Measurements from ENCODE around the gene LMOD3.

Gene LMOD3

GRCh38 chr3:69104586-69104985, 17.8 kb downstream of the LMOD3 start:
- ChIA-PET CTCF (no interaction called here), POLR2A (ENCODE audit: low non-redundant PET) (no interaction called here)
- TF ChIP-seq, protein P1, sequence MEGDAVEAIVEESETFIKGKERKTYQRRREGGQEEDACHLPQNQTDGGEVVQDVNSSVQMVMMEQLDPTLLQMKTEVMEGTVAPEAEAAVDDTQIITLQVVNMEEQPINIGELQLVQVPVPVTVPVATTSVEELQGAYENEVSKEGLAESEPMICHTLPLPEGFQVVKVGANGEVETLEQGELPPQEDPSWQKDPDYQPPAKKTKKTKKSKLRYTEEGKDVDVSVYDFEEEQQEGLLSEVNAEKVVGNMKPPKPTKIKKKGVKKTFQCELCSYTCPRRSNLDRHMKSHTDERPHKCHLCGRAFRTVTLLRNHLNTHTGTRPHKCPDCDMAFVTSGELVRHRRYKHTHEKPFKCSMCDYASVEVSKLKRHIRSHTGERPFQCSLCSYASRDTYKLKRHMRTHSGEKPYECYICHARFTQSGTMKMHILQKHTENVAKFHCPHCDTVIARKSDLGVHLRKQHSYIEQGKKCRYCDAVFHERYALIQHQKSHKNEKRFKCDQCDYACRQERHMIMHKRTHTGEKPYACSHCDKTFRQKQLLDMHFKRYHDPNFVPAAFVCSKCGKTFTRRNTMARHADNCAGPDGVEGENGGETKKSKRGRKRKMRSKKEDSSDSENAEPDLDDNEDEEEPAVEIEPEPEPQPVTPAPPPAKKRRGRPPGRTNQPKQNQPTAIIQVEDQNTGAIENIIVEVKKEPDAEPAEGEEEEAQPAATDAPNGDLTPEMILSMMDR (conservative IDR thresholded peaks at IDR 0.05; ENCODE audit: low read depth): no peak
- no peak overlapping the region for H3K27ac ChIP-seq
- DNase-seq (ENCODE audit: low spot score): no peak

GRCh38 chr3:69103123-69103522, 19.3 kb downstream of the LMOD3 start:
- no peak for DNase-seq (ENCODE audit: low spot score)
- CTCF ChIA-PET: no interaction called here
- POLR2A ChIA-PET (ENCODE audit: low non-redundant PET): no interaction called here
- no peak overlapping the region for H3K27ac ChIP-seq
- TF ChIP-seq, protein P1 (conservative IDR thresholded peaks at IDR 0.05; ENCODE audit: low read depth): no peak

DNA sequence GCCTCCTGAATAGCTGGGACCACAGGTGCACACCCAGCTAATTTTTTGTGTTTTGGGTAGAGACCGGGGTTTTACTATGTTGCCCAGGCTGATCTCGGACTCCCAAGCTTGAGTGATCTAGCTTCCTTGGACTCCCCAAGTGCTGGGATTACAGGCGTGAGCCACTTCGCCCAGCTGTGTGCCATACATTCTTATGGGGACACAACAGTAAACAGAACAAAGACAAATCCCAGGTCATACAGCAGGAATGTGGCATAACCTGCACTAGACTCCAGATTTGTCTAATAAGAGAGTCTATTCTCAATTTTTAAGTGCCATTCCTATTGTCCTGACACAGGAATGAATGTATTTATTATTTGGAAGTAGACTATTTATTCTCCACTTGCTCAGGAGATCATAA, 20.0 kb downstream of the LMOD3 start:
- H3K27ac ChIP-seq: no peak overlapping the region
- POLR2A ChIA-PET (ENCODE audit: low non-redundant PET): no interaction called here
- DNase-seq (ENCODE audit: low spot score): no peak
- TF ChIP-seq, protein P1 (conservative IDR thresholded peaks at IDR 0.05; ENCODE audit: low read depth): no peak
- CTCF ChIA-PET: no interaction called here

DNA sequence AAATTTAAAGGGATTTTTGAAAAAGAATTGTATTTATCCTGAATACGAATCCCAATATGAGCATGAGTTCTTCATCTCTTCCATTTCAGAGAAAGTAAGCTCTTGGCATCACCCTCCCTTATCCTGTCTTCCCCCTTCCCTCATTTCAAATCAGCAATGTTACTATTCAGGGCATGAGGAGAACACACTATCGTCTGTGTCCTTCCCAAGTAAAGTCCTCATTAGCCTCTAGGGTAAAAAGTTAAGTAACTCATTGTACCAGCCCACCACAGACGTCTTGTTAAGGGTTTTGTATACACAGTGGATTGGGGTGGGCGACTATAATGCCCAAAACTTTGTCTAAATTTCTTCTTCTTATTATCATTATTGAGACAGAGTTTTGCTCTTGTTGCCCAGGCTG, 22.8 kb downstream of the LMOD3 start:
- DNase-seq (ENCODE audit: low spot score): no peak
- ChIA-PET CTCF (no interaction called here), POLR2A (ENCODE audit: low non-redundant PET) (interaction anchor here (0.6 kb wide), 1 partner anchor 8 kb away, joined by 3 read pairs; no protein-coding TSS in a partner anchor)
- TF ChIP-seq, protein P1 (conservative IDR thresholded peaks at IDR 0.05; ENCODE audit: low read depth): no peak
- H3K27ac ChIP-seq: no peak overlapping the region

DNA sequence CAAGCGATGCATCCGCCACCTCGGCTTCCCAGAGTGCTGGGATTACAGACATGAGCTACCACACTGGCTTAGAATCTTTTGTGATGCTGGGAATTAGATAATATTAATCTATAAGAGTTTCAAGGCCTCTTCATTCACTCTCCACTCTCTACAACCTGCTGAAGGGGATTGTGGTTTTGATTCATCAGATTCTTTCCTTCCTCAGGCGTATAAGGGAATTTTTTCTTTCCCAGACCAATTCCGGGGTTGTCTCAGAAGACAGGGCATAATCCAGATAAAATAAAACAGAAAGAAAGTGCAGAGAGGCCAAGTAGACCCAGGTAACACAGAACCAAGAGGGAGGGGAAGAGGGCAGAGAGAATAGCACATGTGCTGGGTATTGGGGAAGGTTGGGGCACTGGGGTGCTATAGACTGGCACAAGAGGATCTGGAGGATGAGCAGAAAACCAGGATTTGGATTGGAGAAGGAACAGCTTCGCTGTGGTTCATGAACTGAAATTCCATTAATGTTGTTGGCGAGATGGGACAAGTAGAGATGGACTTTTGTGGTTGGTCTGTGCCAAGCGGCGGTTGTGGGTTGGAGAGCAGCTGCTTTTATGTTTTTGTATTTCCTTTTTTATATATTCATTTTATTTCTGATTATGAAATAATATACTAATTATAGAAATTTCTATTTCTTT, 24.8 kb downstream of the LMOD3 start:
- no peak for DNase-seq (ENCODE audit: low spot score)
- peak overlapping the region; percentile 49 for H3K27ac ChIP-seq
- ChIA-PET POLR2A (ENCODE audit: low non-redundant PET) (no interaction called here), CTCF (no interaction called here)
- TF ChIP-seq, protein P1 (conservative IDR thresholded peaks at IDR 0.05; ENCODE audit: low read depth): no peak

DNA sequence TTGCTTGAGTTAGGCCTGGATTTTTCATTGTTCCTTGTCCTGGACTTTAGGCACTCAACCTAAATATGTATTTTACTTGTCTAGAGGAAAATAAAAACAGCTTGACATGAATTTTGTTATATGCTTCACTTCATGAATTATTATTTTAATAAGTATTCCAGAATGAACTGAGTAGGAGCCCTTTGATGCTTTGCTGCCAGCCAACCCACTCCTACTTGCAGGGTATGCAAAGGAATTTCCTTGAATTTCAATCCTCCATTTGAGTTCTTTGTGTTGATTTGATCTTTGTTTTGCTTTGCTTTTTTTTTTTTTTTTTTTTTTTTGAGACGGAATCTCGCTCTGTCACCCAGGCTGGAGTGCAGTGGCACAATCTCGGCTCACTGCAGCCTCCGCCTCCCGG, 26.1 kb downstream of the LMOD3 start:
- DNase-seq (ENCODE audit: low spot score): no peak
- ChIA-PET CTCF (no interaction called here), POLR2A (ENCODE audit: low non-redundant PET) (no interaction called here)
- TF ChIP-seq, protein P1 (conservative IDR thresholded peaks at IDR 0.05; ENCODE audit: low read depth): no peak
- no peak overlapping the region for H3K27ac ChIP-seq

Data from RWPE1 (cell line).